Measurements from ENCODE around the gene BSN.
"Not testable (repeated sequence)": the region's sequence is repeated elsewhere in the genome, so short reads cannot be mapped to it uniquely, and the experiment has no call there.

Gene BSN

GRCh38 chr3:49674497-49674983 is 120.3 kb downstream of the BSN start:
- DNase-seq = no peak

DNA sequence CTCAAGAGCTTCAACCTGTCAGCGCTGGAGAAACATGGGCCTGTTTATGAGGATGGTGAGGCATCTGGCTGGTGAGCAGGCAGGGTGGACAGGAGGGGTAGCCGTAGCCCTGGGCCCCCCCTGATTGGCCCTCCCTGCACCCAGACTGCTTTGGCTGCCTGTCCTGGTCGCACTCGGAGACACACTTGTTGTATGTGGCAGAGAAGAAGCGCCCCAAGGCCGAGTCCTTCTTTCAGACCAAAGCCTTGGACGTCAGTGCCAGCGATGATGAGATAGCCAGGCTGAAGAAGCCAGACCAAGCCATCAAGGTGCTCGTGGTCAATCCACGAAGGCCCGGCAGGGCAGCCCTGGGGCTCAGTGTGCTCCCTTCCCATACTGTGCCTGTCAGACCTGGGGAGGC is 121.6 kb downstream of the BSN start:
- DNase-seq = no peak

GRCh38 chr3:49680493-49681231 is 126.4 kb downstream of the BSN start:
- DNase-seq = no peak

GRCh38 chr3:49681232-49681522 is 126.9 kb downstream of the BSN start:
- DNase-seq = no peak

GRCh38 chr3:49681543-49681942 is 127.3 kb downstream of the BSN start:
- no peak for DNase-seq

DNA sequence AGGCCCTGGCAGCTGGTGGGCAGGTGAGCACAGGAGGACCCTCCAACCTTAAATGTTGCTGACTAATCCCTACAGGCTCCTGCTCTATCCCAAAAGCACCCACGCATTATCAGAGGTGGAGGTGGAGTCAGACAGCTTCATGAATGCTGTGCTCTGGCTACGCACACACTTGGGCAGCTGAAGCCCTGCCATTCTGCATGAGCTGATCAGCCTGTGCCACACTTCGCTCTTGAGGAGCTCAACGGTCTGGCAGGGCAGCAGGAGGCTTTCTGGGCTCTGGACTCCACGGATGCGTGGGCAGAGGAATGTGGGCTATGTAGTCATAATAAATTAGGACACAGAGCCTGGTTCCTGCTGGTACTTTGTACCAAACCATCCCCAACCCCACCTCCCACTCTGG is 128.9 kb downstream of the BSN start:
- no peak for DNase-seq

GRCh38 chr3:49684453-49684852 is 130.2 kb downstream of the BSN start:
- not testable (repeated sequence) for DNase-seq

- not testable (repeated sequence) for DNase-seq
These were observed 130.8 kb downstream of the BSN start for GRCh38 chr3:49685103-49685502.

- not testable (repeated sequence) for DNase-seq
These were observed 131.6 kb downstream of the BSN start for GRCh38 chr3:49685846-49686245.

DNA sequence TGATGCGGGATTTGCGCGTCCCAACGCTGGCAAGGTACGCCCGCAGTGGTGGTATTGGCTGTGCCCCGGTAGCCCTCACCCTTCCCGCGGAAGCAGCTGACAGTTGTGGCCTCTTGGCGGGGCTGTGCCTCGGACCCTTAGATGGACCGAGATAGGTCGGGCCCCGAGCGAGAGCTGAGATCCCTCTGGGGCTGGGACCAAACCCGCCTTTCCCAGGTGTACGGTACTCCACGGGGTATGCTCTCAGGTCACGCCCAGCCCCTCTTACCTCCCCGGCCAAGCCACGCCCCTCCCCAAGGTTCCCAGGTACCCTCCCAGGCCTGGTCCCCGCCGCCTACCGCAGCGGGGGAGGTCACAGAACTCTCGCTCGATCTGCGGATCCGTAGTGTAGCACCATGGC is 132.1 kb downstream of the BSN start:
- peak; percentile 49 for DNase-seq

GRCh38 chr3:49686769-49687423 is 132.6 kb downstream of the BSN start:
- DNase-seq = peak; percentile 53

DNA sequence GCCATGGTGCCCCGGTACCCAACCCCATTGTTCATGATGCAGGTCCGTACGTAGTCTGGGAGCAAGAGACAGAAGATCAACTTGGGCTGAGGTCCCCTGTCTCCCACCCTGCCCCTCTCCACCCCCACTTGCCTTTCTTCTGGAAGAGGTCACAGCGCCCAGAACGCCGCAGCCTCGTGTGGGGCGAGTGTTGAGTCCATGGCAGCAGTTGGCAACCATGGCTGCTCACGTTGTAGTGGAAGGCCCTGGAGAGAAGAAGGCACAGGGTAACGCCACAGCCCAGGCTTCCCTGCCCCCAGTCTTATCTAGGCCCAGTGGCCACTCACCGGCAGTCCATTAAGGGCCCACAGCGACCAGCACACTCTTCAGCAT is 133.1 kb downstream of the BSN start:
- DNase-seq = not testable (repeated sequence)

- DNase-seq = not testable (repeated sequence)
These were observed 134.2 kb downstream of the BSN start for GRCh38 chr3:49688338-49689045.

GRCh38 chr3:49689046-49689907 is 135.0 kb downstream of the BSN start, which contains the start of the genes MST1 and RNF123:
MST1 (minus strand) TSS chr3:49689474; CDS start chr3:49688691, 783 bp downstream.
RNF123 (plus strand) TSS chr3:49689557; CDS start chr3:49691166, 1,609 bp downstream.
- DNase-seq = peak; percentile 95

- not testable (repeated sequence) for DNase-seq
These were observed 135.8 kb downstream of the BSN start for GRCh38 chr3:49689908-49690624.

- not testable (repeated sequence) for DNase-seq
These were observed 136.6 kb downstream of the BSN start for GRCh38 chr3:49690856-49691255.

- DNase-seq = not testable (repeated sequence)
These were observed 137.2 kb downstream of the BSN start for GRCh38 chr3:49691481-49691880.

DNA sequence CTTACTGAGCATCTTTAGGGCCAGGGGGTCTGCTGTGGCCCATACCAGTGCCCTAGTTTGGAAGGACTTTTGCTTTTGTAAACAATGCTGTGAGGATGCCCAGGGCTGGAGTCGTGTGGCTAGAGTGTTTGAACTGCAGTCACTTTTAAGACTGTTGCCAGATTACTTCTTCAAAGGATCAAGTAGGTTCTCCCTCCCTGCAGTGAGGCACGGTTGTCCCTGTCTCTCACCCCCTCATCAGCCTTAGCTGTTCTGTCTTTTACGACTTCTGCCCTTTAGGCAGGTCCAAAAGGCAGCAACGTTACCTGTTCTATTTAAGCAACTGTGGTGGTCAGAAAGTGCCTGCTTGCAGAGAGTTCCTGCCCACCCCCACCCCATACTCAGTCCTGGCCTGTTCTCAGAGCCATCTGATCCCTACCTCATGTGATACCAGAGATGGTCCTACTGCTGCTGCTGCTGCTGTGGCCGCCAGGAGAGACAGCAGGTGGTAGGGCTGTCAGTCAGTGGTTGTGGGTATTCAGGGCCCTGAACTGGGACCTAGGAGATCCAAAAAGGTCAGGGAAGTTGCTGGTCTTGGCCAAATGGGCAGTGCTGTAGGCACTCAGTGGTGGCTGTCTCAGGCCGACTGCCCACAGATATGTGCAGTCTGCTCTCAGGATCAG is 140.3 kb downstream of the BSN start:
- not testable (repeated sequence) for DNase-seq

DNA sequence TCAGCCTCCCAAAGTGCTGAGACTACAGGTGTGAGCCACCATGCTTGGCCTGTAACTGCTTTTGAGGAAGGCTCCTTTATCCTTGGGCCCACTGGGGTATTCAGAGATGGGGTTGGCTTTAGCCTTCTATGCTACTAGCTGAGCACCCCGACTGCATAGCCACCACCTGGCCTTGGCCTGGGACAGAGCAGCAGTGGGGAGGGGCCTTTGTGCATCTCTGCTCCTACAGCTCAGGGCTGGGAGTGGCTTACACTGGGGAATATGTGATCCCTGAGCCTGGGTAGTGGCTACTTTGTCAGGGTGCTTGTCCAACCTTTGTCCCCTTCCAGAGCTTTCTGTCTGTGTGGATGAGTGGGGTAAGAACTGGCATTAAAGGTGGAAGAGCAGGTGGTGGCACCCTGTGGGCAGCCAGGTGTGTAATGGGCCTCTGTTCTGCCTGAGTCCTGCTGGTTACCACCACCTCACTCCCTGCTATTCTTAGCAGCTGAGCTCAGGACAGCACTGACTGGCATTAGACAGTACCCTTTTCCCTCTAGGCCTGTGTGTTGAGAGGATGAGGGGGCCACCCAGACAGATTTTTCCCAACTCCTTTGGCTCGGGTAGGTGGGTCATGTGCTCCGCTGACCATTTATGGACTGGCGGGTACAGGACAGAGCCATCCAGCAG is 141.2 kb downstream of the BSN start:
- not testable (repeated sequence) for DNase-seq

DNA sequence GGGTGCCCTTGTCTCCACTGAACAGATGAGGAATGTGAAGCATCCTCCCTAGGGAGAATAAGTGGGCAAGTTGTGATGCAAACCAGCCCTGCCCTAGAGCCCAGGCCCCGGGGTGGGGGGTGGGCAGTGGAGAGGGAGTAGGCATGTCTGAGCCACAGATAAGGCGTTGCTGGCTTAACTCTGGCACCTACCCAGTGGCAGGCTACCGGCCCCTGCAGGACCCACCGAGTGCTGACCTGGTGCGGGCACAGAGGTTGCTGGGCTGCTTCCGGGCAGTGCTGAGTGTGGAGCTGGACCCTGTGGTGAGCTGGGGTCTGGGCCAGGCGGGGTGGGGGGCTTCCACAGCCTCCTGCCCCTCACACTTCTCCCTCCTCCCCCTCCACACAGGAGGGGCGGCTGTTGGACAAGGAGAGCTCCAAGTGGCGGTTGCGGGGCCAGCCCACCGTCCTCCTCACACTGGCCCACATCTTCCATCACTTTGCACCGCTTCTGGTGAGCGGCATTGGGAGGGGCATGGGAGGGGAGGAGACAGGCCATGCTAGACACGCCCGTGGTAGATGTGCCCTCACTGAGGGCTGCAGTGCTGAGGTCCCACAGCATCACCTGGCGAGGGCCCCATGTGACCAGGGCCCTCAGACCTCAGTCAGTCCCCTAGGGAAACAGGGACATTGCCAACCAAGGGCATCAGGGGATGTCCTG is 145.2 kb downstream of the BSN start:
- no peak for DNase-seq

All from activated T-cell treated with anti-CD3 and anti-CD28 coated beads, Interleukin-2, amount 50 U/mL, for 1 hour (primary cell).